Fibroblast of the aortic adventitia (primary cell): ENCODE data around the gene NOSIP. TPM values are rescaled to one million over a fixed set of nuclear protein-coding genes. Genes with fewer than 3 reads are reported as not detected.

ENCODE experiments used
- DNase-seq: peaks from one replicate; pipeline ENCODE4 v3.0.0-alpha.2; 2010; ENCODE audit warnings: low read depth
- H3K4me3 ChIP-seq: 2 replicates; pipeline ENCODE4 v1.5.1; 2011; ENCODE audit warnings: low read depth, mild to moderate bottlenecking, control low read depth, low read length, moderate library complexity
- total RNA-seq: library from RNA; depleted of rRNA; stranded (reverse); fragments of >200 nt; gene quantifications from 2 replicates; pipeline ENCODE4 v1.2.3, GENCODE V29; 2012; ENCODE audit warnings: low replicate concordance
- TF ChIP-seq, protein P1 (sequence below): IDR thresholded peaks from 2 replicates; pipeline ENCODE4 v1.5.1; 2011; ENCODE audit warnings: mild to moderate bottlenecking, low read length, control low read depth, inconsistent platforms; ENCODE audit not compliant: insufficient read depth

The NOSIP gene
- total RNA-seq, 1 donor, result 46.9 TPM

DNA sequence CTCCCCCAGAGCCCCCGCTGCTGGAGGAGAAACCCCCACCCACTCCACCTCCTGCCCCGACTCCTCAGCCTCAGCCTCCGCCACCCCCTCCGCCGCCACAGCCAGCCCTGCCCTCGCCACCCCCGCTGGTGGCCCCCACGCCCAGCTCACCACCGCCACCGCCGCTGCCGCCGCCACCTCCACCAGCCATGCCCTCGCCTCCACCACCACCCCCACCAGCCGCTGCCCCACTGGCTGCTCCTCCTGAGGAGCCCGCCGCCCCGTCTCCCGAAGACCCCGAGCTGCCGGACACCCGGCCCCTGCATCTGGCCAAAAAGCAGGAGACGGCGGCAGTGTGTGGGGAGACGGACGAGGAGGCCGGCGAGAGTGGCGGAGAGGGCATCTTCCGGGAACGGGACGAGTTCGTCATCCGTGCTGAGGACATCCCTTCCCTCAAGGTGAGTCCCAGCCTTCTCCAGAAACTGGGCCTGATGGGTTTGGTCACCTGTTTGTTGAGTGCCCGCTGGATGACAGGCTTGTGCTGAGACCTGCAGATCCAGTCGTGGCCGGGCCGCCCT, 21.2 kb upstream of the NOSIP start:
- TF ChIP-seq, protein P1, sequence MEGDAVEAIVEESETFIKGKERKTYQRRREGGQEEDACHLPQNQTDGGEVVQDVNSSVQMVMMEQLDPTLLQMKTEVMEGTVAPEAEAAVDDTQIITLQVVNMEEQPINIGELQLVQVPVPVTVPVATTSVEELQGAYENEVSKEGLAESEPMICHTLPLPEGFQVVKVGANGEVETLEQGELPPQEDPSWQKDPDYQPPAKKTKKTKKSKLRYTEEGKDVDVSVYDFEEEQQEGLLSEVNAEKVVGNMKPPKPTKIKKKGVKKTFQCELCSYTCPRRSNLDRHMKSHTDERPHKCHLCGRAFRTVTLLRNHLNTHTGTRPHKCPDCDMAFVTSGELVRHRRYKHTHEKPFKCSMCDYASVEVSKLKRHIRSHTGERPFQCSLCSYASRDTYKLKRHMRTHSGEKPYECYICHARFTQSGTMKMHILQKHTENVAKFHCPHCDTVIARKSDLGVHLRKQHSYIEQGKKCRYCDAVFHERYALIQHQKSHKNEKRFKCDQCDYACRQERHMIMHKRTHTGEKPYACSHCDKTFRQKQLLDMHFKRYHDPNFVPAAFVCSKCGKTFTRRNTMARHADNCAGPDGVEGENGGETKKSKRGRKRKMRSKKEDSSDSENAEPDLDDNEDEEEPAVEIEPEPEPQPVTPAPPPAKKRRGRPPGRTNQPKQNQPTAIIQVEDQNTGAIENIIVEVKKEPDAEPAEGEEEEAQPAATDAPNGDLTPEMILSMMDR, result no peak
- H3K4me3 ChIP-seq, result no peak overlapping the region
- no peak for DNase-seq

DNA sequence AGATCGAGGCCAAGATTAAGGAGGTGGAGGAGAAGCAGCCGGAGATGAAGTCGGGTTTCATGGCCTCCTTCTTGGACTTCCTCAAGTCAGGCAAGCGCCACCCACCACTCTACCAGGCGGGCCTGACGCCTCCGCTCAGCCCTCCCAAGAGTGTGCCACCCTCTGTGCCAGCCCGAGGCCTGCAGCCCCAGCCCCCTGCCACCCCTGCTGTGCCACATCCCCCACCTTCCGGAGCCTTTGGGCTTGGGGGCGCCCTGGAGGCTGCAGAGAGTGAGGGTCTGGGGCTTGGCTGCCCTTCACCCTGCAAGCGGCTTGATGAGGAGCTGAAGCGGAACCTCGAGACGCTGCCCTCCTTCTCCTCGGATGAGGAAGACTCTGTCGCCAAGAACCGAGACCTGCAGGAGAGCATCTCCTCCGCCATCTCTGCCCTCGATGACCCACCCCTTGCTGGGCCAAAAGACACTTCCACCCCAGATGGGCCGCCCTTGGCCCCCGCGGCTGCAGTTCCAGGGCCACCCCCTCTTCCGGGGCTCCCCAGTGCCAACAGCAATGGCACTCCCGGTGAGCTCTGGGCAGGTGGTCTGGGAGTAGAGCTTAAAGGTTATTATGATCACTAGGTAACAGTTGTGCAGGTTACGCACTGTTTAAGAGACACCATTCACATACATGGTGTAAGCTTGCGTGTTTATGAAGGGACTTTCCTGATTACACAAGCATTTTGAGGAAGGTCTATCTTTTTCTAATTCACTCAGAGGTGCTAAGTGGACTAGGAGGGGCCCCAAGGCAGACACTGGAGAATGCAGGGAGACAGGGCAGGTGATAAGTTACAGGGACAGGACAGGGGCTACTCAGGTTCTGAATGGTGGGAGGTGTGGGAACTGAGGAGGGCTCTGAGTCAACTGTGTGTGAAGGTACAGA, 19.3 kb upstream of the NOSIP start:
- no peak for DNase-seq
- TF ChIP-seq, protein P1, result no peak
- no peak overlapping the region for H3K4me3 ChIP-seq

DNA sequence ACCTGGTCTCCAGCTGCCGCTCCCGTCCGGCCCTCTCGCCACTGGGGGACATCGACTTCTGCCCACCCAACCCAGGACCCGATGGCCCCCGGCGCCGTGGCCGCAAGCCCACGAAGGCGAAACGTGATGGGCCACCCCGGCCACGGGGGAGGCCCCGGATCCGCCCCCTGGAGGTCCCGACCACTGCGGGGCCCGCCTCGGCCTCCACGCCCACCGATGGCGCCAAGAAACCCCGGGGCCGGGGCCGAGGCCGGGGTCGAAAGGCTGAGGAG, 17.3 kb upstream of the NOSIP start:
- DNase-seq, result no peak
- no peak overlapping the region for H3K4me3 ChIP-seq
- TF ChIP-seq, protein P1, result no peak

DNA sequence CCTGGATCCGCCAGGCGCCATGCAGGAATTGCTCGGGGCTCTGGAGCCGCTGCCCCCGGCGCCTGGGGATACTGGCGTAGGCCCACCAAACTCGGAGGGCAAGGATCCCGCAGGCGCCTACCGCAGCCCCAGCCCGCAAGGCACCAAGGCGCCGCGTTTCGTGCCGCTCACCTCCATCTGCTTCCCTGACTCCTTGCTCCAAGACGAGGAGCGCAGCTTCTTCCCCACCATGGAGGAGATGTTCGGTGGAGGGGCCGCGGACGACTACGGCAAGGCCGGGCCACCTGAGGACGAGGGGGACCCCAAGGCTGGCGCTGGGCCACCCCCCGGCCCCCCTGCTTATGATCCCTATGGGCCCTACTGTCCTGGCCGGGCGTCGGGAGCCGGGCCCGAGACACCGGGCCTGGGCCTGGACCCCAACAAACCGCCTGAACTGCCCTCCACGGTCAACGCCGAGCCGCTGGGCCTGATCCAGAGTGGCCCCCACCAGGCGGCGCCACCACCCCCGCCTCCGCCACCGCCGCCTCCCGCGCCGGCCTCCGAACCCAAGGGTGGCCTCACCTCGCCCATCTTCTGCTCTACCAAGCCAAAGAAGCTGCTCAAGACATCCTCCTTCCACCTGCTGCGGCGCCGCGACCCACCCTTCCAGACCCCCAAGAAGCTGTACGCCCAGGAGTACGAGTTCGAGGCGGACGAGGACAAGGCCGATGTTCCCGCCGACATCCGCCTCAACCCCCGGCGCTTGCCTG, 16.8 kb upstream of the NOSIP start:
- TF ChIP-seq, protein P1, result no peak
- H3K4me3 ChIP-seq, result no peak overlapping the region
- no peak for DNase-seq

DNA sequence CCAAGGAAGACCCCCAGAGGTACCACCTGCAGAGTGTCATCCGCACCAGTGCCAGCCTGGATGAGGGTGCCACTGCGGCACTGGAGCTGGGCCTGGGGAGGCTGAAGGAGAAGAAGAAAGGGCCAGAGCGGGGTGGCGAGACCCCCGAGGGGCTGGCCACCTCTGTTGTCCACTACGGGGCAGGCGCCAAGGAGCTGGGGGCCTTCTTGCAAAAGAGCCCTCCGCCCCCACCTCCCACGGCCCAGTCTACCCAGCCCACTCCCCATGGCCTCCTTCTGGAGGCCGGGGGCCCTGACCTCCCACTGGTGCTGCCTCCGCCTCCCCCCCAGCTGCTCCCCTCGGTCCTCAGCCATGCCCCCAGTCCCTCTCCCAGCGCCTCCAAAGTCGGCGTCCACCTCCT, 16.1 kb upstream of the NOSIP start:
- no peak for DNase-seq
- TF ChIP-seq, protein P1, result no peak
- no peak overlapping the region for H3K4me3 ChIP-seq

DNA sequence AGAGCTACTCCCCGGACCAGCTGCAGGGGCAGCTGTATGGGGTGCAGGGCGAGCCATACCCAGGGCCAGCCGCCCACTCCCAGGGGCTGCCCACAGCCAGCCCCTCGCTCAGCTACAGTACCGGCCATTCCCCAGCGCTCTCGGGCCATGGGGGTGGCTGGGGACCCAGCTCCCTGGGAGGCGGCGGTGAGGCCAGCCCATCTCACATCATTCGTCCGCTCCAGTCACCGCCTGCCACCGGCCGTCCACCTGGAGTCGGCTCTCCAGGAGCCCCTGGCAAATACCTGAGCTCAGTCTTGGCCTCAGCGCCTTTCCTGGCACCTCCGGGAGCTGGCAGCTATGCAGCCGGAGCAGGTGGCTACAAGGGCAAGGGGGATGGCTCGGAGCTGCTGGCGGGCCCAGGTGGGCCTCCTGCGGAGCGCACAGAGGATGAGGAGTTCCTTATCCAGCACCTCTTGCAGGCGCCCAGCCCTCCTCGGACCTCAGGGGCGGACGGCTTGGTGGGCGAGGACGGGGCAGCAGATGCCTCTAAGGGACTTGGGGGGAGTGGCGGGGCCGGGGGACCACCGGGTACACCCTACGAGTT, 15.6 kb upstream of the NOSIP start:
- TF ChIP-seq, protein P1, result no peak
- no peak for DNase-seq
- no peak overlapping the region for H3K4me3 ChIP-seq
